OCI-LY7 (cell line): ENCODE results near the gene KIAA1958. TPM values are rescaled to one million over a fixed set of nuclear protein-coding genes. Genes with fewer than 3 reads are reported as not detected.
"Not testable (repeated sequence)": the region's sequence is repeated elsewhere in the genome, so short reads cannot be mapped to it uniquely, and the experiment has no call there.

Source experiments
- BruUV-seq: library from RNA; stranded (reverse); fragments of 400-500 nt; replicated peaks from 2 replicates; lab custom pipeline; 2021; lab: Mats Ljungman, UMichigan
- CTCF ChIA-PET: fragments of 300-600 bp; sonication (Branson Sonifier 250); formaldehyde crosslinking; loops from one replicate; lab custom pipeline; 2022; ENCODE audit warnings: antibody characterized with exemption; ENCODE audit not compliant: unreplicated experiment; lab: Charles Lee
- POLR2A ChIA-PET: fragments of 300-600 bp; sonication (Branson Sonifier 250); formaldehyde crosslinking; loops from one replicate; lab custom pipeline; 2022; ENCODE audit warnings: antibody characterized with exemption; lab: Charles Lee
- DNase-seq: peaks from one replicate; pipeline ENCODE4 v3.0.0-alpha.2; 2015; ENCODE audit warnings: low spot score
- H2AFZ ChIP-seq: fragments of 200-600 bp; sonication (generic), shearing (Covaris generic); 2 replicates; pipeline ENCODE4 v1.6.1; 2014; ENCODE audit warnings: mild to moderate bottlenecking, antibody characterized with exemption, low read length, moderate library complexity
- H3K27ac ChIP-seq: fragments of 200-600 bp; sonication (generic); 2 replicates; pipeline ENCODE4 v1.5.1; 2014; ENCODE audit warnings: mixed run types, low read depth, mild to moderate bottlenecking, moderate library complexity, low read length, inconsistent platforms; ENCODE audit not compliant: poor library complexity, severe bottlenecking
- H3K36me3 ChIP-seq: fragments of 200-600 bp; sonication (generic); 2 replicates; pipeline ENCODE4 v1.6.1; 2014; ENCODE audit warnings: mild to moderate bottlenecking, antibody characterized with exemption, low read length, moderate library complexity, mixed read lengths; ENCODE audit not compliant: insufficient read depth
- H3K4me1 ChIP-seq: fragments of 200-600 bp; sonication (generic); 2 replicates; pipeline ENCODE4 v1.5.1; 2014; ENCODE audit warnings: mild to moderate bottlenecking, low read length; ENCODE audit not compliant: insufficient read depth, poor library complexity, severe bottlenecking
- H3K4me2 ChIP-seq: fragments of 200-600 bp; sonication (generic); 2 replicates; pipeline ENCODE4 v1.6.1; 2014; ENCODE audit warnings: mild to moderate bottlenecking, low read length
- H3K4me3 ChIP-seq: fragments of 200-600 bp; sonication (generic); 2 replicates; pipeline ENCODE4 v1.5.1; 2014; ENCODE audit warnings: mild to moderate bottlenecking, low read depth, low read length; ENCODE audit not compliant: poor library complexity, severe bottlenecking
- H3K79me2 ChIP-seq: fragments of 200-600 bp; sonication (generic); 2 replicates; pipeline ENCODE4 v1.6.1; 2016; ENCODE audit warnings: low read depth, mild to moderate bottlenecking, low read length, moderate library complexity, mixed read lengths; ENCODE audit not compliant: insufficient read depth
- H3K9me2 ChIP-seq: fragments of 200-600 bp; sonication (generic); 2 replicates; pipeline ENCODE4 v1.6.1; 2016; ENCODE audit warnings: mild to moderate bottlenecking, low read length, mixed read lengths; ENCODE audit not compliant: insufficient read depth
- H3K9me3 ChIP-seq: fragments of 200-600 bp; sonication (generic); 2 replicates; pipeline ENCODE4 v1.6.1; 2014; ENCODE audit warnings: mild to moderate bottlenecking, mixed run types, low read length, mixed read lengths
- H4K20me1 ChIP-seq: fragments of 200-600 bp; sonication (generic); 2 replicates; pipeline ENCODE4 v1.6.1; 2014; ENCODE audit warnings: mild to moderate bottlenecking, antibody characterized with exemption, low read length, moderate library complexity, mixed read lengths; ENCODE audit not compliant: insufficient read depth
- EZH2phosphoT487 ChIP-seq: fragments of 200-600 bp; sonication (generic); IDR thresholded peaks from 2 replicates; pipeline ENCODE4 v1.6.1; 2018; ENCODE audit warnings: low read depth, borderline replicate concordance, mild to moderate bottlenecking, mixed run types, antibody characterized with exemption, low read length, moderate library complexity, mixed read lengths
- intact Hi-C: fragments of 100-400 bp; cut with micrococcal nuclease; formaldehyde crosslinking; loops from one replicate; pipeline ENCODE4 v1.10.0; 2022; ENCODE audit not compliant: unreplicated experiment
- total RNA-seq, 2 experiments: library from RNA; depleted of rRNA in 1 of 2; stranded (reverse); fragments of >200 nt in 1 of 2; shearing (Covaris generic) in 1 of 2; gene quantifications; 2 replicates each; pipeline ENCODE4 v1.2.3, GENCODE V29; 2014 to 2022
- TF ChIP-seq, protein P1 (sequence below): fragments of 200-600 bp; sonication (generic); conservative IDR thresholded peaks from 2 replicates; pipeline ENCODE4 v1.5.1; 2014; ENCODE audit warnings: mild to moderate bottlenecking, antibody characterized with exemption, low read length, moderate library complexity, mixed read lengths

KIAA1958 gene
- total RNA-seq, 2 experiments from 2014 or later: 15.4 to 19.8 TPM

GRCh38 chr9:112670991-112671625 is 184.5 kb downstream of the KIAA1958 start:
- no peaks in the 10 kb centered on the region for H3K9me2 ChIP-seq

GRCh38 chr9:112673221-112673620 is 186.6 kb downstream of the KIAA1958 start:
- intact Hi-C loops, H3K36me3 ChIP-seq, H3K4me2 ChIP-seq, H3K9me3 ChIP-seq, H2AFZ ChIP-seq, H4K20me1 ChIP-seq, DNase-seq, H3K27ac ChIP-seq, CTCF ChIA-PET, H3K9me2 ChIP-seq, H3K4me1 ChIP-seq, H3K79me2 ChIP-seq, H3K4me3 ChIP-seq, BruUV-seq: not testable (repeated sequence)
- POLR2A ChIA-PET: interaction anchor here (0.6 kb wide), 1 partner anchor 9 kb away, joined by 3 read pairs; no protein-coding TSS in a partner anchor

More at GRCh38 chr9:112670991-112671625, 184.5 kb downstream of the KIAA1958 start:
- no TSS peak for BruUV-seq
- no peaks in the 10 kb centered on the region for H3K36me3 ChIP-seq
- CTCF ChIA-PET: no interaction called here
- H3K4me1 ChIP-seq: no peaks in the 10 kb centered on the region
- no peak overlapping the region for H3K4me3 ChIP-seq
- no peaks in the 10 kb centered on the region for H3K79me2 ChIP-seq
- POLR2A ChIA-PET: no interaction called here
- no peak for DNase-seq
- no peaks in the 10 kb centered on the region for H4K20me1 ChIP-seq
- H3K27ac ChIP-seq: no peak overlapping the region
- H2AFZ ChIP-seq: no peak overlapping the region
- no peak for TF ChIP-seq EZH2phosphoT487
- TF ChIP-seq, protein P1, sequence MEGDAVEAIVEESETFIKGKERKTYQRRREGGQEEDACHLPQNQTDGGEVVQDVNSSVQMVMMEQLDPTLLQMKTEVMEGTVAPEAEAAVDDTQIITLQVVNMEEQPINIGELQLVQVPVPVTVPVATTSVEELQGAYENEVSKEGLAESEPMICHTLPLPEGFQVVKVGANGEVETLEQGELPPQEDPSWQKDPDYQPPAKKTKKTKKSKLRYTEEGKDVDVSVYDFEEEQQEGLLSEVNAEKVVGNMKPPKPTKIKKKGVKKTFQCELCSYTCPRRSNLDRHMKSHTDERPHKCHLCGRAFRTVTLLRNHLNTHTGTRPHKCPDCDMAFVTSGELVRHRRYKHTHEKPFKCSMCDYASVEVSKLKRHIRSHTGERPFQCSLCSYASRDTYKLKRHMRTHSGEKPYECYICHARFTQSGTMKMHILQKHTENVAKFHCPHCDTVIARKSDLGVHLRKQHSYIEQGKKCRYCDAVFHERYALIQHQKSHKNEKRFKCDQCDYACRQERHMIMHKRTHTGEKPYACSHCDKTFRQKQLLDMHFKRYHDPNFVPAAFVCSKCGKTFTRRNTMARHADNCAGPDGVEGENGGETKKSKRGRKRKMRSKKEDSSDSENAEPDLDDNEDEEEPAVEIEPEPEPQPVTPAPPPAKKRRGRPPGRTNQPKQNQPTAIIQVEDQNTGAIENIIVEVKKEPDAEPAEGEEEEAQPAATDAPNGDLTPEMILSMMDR: no peak
- no peaks in the 10 kb centered on the region for H3K9me3 ChIP-seq
- H3K4me2 ChIP-seq: no peak overlapping the region
- intact Hi-C loops: no loop called here

DNA sequence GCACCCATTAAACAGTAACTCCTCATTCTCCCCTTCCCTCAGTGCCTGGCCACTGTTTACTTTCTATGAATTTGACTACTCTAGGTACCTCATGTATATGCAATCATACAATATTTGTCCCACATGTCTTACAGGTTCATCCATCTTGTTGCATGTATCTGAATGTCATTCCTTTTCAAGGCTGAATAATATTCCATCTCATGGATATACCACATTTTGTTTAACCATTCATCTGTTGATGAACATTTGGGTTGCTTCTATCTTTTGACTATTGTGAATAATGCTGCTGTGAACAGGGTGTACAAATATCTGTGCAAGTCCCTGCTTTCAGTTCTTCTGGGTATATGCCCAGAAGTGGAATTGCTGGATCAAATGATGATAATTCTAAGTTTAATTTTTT is 190.4 kb downstream of the KIAA1958 start:
- Histone ChIP-seq H3K9me3 (peaks cover 9% of the 10 kb centered on the region), H4K20me1 (no peaks in the 10 kb centered on the region), H2AFZ (no peak overlapping the region), H3K4me1 (no peaks in the 10 kb centered on the region), H3K4me2 (no peak overlapping the region), H3K79me2 (no peaks in the 10 kb centered on the region), H3K27ac (no peak overlapping the region), H3K9me2 (no peaks in the 10 kb centered on the region), H3K36me3 (no peaks in the 10 kb centered on the region), H3K4me3 (no peak overlapping the region)
- CTCF ChIA-PET: no interaction called here
- POLR2A ChIA-PET: no interaction called here
- BruUV-seq: no TSS peak
- TF ChIP-seq, protein P1: no peak
- no peak for TF ChIP-seq EZH2phosphoT487
- intact Hi-C loops: no loop called here
- DNase-seq: no peak
